Measurements from ENCODE around the gene KCNIP4.

KCNIP4 gene

DNA sequence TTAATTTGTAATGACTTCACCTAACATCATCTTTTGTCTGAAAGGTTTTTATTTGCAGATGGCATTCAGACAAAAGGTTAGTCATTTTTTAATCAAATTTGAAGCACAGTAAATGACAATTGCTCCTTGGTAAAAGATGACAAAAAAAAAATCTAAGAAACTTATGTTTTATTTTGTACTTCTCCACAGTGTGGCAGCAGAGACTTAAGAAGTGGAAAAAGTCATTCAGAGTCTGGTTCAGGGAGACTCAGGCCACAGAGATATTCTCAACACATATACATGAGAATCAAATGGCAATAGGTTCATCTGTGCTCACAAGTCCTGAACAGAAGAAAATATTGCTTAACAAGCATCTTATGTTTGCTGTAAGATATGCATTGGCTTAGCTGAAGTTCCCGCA is 436.2 kb downstream of the KCNIP4 start:
- in situ Hi-C loops (cut with HindIII; ENCODE audit: low sequenced_read_pairs) = no loop called here

DNA sequence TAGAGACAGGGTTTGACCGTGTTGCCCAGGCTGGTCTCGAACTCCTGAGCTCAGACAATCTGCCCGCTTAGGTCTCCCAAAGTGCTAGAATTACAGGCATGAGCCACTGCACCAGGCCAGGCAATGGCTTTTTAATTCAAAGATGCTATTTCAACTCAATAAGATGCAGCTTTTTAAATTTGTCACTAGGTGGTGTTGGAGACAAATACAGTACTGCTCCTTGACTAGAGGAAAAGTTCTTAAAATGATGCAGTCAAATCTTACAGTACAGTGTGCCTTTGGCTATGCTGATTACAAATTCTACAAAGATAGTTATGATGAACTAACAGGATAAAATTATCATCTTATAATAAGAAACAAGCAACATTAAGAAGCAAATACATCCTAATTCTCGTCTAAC is 441.1 kb downstream of the KCNIP4 start:
- in situ Hi-C loops (cut with HindIII; ENCODE audit: low sequenced_read_pairs) = no loop called here

DNA sequence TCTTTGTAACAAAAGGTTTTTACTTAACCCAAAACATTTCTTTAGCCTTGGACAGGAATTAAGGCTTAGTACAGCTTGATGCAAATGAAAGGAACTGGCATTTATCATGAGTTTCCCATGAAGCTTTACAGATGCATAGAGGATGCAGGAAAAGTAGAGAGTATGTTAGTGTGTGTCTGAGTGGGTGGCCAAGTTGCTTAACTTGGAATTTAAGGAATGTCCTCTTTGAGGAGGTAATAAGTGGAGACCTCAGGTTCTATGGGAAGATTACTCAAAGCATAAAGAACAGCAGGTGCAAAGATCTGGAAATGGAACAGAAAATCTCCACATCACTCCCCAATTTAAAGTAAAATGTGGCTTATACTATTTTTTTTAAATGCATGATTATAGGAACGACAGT is 457.9 kb downstream of the KCNIP4 start:
- in situ Hi-C loops (cut with HindIII; ENCODE audit: low sequenced_read_pairs) = no loop called here

DNA sequence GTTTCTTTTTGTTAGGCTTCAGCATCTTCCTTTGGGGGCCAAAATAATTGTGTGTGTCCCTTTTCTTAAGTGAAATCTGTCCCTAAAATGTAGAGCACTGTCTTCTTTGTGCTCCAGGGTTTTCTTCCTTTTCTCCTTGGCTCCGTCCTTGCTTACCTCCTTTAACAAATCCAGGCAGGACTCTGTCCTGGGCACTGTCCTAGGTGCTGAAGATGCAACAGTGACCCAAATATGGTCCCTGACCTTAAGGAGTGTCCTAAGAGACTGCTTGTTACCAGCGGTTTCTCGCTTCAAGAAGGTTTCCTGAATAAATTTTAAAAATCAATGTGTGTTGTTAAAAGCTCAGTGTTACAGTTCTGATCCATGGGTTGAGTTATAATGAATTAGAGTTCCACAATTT is 471.8 kb downstream of the KCNIP4 start:
- in situ Hi-C loops (cut with HindIII; ENCODE audit: low sequenced_read_pairs) = no loop called here

DNA sequence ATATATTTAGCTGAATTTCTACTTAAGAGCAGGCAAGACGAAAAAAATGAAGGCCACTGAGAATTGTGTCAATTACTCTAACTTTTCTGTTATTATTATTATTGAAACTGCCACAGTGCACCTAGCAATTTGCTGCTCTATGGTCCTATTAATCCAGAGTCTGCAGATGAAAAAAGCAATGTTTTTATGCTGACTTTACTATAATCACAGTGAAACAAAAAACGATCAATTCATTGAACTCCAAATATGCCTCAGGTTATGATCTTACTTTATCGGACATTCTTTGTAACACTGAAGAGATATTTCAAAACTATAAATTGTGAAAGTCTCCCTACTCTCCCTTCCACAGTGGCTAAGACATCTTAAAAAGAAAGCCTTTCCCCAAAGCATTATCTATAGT is 474.4 kb downstream of the KCNIP4 start:
- in situ Hi-C loops (cut with HindIII; ENCODE audit: low sequenced_read_pairs) = no loop called here

DNA sequence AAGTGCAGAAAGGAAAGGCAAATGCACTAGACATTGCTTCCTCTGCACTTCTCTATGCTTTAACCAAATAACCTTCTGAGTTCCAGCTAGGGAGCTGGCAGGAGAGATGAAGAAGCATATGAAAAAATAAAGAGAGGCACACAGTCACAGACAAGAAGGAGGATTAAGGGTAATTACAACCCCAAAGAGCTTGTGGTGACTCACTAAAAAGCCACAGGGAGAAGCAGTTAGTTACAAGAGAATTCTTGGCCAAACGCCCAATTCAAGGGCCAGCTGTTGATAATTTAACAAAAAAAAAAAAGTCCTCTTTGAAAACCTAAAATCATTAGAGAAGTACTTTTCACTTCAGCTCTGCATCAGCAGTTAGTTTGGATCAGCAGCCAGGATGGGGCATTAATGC is 478.0 kb downstream of the KCNIP4 start:
- in situ Hi-C loops (cut with HindIII; ENCODE audit: low sequenced_read_pairs) = no loop called here

- in situ Hi-C loops (cut with HindIII; ENCODE audit: low sequenced_read_pairs) = no loop called here
Observed at GRCh38 chr4:21469438-21470300, 478.9 kb downstream of the KCNIP4 start.

- in situ Hi-C loops (cut with HindIII; ENCODE audit: low sequenced_read_pairs) = no loop called here
Observed at GRCh38 chr4:21467551-21467950, 481.0 kb downstream of the KCNIP4 start.

DNA sequence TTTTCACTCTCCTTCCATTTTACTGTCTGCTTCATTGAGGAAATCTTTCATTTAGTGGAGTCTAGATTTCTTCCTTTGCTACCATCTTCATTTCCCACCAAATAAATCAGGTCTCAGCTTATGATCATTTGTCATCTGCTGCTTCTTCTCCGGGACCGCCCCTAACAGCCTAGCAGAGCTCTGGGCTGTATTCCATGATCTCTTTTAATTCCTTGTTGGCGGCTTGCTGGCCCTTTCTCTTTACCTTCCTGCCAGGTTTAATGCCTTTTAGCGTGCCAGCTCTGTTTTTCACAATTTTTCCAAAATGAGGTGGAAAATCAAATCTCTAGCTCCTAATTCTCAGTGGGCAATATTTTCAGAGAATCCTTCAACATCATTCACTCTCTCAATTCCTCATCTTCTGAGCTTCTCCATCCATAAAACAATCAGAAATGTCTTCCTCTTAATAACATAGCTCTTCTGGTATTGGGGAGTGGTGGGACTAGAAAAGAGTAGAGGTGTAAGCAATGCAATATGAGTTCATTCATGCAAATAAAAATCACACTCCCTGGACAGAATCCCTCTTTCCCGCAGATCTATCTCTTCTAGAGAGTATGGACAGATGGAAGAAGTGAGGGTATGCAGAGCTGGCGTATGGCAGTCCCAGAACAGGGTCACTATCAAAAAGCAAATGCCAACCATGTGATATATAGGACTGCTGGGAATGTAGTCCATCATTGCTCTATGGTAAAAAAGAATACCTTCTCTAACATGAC is 491.3 kb downstream of the KCNIP4 start:
- in situ Hi-C loops (cut with HindIII; ENCODE audit: low sequenced_read_pairs) = no loop called here

DNA sequence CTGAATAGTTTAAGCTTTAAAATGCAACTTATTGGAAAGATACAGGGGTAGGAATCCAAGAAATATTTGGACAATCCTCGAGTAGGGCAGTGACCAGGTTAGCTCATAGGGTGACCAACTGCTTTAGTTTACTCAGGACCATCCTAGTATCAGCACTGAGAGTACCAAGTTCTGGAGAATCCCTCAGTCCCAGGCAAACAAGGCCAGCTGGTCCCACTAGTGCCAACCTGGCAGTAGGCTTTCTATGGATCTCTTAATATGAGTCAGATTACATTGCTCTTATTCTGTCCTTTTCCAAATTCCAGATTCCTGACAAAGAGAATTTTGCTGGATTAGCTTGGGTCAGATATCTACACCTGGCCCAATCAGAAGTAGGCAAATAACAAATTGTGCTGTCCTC is 493.7 kb downstream of the KCNIP4 start:
- in situ Hi-C loops (cut with HindIII; ENCODE audit: low sequenced_read_pairs) = no loop called here

DNA sequence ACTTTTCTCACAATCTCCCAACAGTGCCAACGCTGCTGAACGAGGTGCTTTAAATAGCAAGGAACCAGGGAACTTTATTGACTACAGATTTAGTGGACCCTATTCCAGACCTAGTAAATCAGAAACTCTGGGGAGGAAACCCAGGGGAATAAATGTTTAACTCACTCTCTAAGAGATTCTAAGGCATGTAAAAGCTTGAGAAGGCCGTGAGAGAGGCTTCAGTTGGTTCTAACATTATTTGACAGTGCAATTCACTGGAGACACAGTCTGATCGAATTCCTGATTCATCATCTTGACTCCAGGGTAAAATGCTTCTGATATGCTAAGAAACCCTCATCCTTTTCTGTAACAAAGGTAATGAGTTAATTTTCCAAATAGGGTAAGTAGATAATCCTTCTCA is 494.4 kb downstream of the KCNIP4 start:
- in situ Hi-C loops (cut with HindIII; ENCODE audit: low sequenced_read_pairs) = no loop called here

DNA sequence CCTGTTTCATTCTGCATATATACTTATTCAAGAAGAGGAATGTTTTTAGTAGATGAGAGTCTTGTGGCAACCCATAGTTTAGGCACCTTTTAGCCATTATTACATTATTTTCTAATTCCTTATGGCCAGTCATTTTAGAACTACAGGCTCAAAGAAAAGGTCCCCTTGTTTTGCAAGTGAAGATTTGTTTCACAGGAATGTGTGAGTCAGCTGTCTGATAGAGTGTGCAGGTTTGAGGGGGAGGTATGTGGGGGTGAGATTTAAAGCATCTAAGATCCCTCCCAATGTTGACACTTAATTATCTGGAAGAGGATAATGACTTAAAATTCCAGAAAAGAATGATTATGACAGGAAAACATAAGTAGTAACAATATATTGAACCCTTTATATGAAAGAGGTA is 495.6 kb downstream of the KCNIP4 start:
- in situ Hi-C loops (cut with HindIII; ENCODE audit: low sequenced_read_pairs) = no loop called here

GRCh38 chr4:21451032-21451431 is 497.5 kb downstream of the KCNIP4 start:
- in situ Hi-C loops (cut with HindIII; ENCODE audit: low sequenced_read_pairs) = no loop called here

- in situ Hi-C loops (cut with HindIII; ENCODE audit: low sequenced_read_pairs) = no loop called here
Observed at GRCh38 chr4:21450331-21450730, 498.2 kb downstream of the KCNIP4 start.

- in situ Hi-C loops (cut with HindIII; ENCODE audit: low sequenced_read_pairs) = no loop called here
Observed at GRCh38 chr4:21447301-21448054, 501.1 kb downstream of the KCNIP4 start.

DNA sequence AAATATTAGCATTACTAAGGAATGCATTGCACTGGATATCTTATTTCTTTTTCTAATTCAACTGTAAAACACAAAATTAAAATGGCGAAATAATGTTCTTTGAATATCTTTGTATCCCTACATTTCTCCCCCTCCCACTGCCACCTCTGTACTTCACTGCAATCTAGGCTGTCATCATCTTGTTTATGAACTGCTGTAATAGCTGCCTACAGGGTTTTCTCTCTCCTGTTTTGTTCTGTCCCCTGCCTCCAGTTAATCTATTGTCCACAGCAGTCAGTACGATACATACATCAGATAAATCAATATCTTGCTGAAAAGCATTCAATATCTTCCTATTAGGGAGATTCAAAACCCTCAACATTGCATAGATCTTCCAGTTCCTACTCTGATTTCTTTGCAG is 528.4 kb downstream of the KCNIP4 start:
- in situ Hi-C loops (cut with HindIII; ENCODE audit: low sequenced_read_pairs) = no loop called here

GRCh38 chr4:21415728-21416127 is 532.8 kb downstream of the KCNIP4 start:
- in situ Hi-C loops (cut with HindIII; ENCODE audit: low sequenced_read_pairs) = no loop called here

DNA sequence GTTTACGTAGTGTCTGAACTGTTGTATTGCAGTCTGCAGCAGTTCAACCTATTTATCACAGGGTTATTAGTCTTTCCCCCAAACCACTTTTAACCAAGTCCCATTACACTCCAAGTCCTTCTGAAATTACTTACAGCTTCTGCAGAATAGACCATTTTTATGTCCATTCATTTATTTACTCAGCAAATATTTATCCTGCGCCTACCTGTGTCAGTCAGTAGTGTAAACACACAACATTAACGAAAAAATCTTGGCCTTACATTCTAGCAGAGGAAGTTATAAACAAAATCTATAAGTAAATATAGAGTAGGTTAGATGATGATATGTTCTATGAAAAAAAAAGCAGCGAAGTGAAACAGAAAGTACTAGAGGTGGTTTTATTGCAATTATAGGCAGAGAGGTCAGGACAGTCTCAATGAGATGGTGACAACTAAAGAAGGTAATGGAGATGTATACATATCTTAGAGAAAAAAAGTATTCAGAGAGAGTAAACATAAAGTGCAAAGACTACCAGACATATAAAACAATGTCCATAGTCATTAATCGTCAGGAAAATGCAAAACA is 534.7 kb downstream of the KCNIP4 start:
- in situ Hi-C loops (cut with HindIII; ENCODE audit: low sequenced_read_pairs) = no loop called here

DNA sequence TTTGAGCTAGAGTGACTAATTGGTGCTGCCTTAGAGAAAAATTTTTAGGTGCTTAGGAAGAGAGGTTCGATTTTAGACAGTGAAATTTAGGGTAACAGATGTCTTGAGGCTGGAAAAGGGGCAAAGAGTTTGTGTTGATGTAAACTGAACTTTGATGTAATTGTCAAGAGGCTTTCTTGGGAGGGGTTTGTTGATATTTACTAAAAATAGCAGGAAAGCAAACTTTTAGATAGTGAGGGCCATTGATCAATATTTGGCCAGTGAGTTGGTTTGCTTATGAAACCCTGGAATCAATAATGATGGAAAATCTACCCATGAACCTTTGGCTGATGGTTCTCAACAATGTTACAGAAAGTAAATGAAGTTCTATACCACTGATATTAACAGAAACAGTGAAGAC is 537.5 kb downstream of the KCNIP4 start:
- in situ Hi-C loops (cut with HindIII; ENCODE audit: low sequenced_read_pairs) = no loop called here

DNA sequence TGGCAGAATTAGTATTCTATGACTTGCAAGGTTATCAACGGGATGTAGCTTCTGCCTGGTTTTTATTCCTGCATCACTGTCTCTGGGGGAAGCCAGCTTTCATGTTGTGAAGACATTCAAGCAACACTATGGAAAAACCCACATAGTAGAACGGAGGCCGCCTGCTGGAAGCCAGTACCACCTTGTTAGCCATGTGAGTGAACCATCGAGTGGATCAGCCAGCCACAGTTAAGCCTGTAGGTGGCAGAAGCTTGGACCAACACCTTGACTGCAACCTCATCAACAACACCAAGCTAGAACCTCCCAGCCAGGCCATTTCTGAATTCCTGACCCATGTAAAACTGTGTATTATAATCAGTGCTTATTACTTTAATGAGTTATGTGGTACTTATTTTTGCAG is 538.2 kb downstream of the KCNIP4 start:
- in situ Hi-C loops (cut with HindIII; ENCODE audit: low sequenced_read_pairs) = no loop called here

DNA sequence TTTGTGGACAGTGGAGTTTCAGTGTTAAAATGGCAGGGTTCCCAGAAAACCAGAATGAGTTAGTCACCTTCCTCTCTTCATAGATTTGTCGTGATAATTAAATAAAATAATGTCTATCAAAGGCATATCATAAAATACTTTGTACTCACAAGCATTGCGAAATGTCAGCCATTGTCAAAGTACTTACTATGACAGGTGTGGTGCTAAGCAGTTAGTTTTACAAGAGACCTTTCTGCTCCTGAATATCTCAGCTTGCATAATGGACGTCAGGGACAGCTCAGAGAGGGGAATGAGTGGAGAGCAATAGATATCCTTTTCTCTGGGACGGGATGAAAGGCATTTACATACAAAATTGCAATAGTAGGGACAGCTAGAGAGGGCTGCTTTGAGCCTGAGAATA is 560.9 kb downstream of the KCNIP4 start:
- in situ Hi-C loops (cut with HindIII; ENCODE audit: low sequenced_read_pairs) = no loop called here

Measured in DLD1 (cell line).